Stimulated activated CD8-positive, alpha-beta memory T cell treated with anti-CD3 and anti-CD28 coated beads, Interleukin-2, amount 100 ng/mL, for 1 hour (primary cell): Measurements from ENCODE around the gene COPS8.
A peak's percentile ranks its signal among the peaks of the same experiment; 100 is the strongest.

ENCODE experiments used
- DNase-seq, 2 donors: peaks; one replicate each; pipeline ENCODE4 v3.0.0-alpha.2; 2020; ENCODE audit warnings: low read depth in 2 of 2

Gene COPS8

DNA sequence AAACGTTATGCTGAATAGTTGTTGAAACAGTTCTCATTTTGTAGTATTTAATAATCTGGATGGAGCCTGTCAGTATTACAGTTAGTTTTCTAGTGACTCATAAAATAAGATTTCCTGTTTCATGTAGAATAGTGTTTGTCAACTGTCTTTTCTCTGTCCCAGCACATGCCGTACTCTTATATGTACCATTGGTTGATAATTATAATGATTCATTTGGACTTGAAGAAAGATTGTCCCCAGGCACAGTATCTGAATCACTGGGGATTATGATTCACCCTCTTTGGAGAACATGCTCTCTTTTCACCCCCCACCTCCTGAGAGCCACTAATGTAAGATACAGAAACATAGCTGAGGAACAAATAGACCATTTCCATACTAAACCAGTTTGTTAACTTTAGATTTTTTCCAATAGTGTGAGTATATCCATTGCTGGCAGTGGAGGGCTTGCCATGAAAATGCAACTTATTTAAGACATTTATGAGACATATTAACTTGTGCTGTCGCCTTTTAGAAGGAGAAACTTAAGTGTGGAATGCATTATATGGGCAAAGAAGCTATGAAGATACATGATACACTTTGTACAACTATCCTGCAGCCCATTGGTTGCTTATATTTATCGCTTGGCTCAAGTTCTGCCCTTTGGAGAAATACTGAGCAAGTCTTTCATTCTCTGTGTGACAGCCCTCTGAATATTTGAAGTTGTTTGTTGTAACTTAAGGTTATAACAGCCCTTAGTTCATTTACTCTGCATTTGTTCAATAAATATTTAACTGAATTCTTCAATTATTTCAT is 12.4 kb downstream of the COPS8 start:
- DNase-seq = no peak

DNA sequence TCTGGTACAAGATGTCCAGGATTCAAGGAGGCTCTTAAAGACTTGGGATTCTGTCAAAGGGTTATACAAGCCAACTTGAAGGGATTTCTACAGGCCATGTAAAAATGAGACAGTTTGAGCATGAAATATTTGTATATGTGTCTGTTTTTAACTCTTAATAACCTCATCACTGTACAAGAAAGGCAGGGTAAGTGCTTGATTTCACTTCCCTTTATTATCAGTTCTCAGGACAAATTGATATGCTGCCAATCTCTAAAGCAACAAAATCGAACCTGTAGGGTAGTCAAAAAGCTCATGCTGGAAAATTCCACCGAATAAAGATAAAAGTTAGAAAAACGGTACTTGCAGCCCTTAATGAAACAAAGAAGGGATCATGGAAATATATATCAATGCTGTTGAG is 14.1 kb downstream of the COPS8 start:
- no peak for DNase-seq

DNA sequence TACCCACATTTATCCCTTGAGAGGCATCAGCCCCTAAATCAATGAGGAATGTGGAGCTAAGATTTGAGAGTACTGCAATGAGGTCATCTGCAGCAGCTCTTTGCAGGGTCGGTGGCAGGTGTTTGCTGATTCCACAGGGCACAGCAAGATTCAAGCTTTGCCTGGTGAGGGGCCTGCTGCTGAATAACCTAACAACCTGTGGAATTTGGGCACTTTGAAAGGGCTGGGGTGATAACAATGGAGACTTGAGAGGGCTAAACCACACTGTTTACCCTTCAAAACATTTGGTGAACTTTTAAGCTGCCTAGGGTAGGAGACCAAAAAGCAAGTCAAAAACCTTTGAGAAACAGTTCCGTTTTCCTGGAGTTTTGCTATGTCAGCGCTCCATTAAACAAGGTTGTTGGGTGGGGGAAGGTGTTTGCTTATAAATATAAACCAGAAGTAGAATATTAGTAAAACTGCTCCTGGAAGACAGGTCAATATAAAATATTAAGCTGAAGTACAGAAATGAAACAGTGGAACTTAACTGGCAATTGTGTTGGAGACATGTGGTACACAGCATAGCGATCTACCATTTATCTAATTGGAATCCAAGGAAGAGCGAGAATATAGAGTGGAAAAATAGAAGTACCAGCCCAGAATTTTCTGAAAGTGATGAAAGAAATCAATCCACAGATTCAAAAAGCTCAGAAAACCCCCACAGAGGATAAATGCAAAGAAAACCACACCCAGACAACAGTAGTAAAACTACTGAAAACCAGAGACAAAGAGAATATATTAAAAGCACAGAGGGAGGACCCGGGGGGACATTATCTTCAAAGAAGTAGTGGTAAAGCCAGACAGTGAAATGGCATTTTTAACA is 15.7 kb downstream of the COPS8 start:
- no peak for DNase-seq

DNA sequence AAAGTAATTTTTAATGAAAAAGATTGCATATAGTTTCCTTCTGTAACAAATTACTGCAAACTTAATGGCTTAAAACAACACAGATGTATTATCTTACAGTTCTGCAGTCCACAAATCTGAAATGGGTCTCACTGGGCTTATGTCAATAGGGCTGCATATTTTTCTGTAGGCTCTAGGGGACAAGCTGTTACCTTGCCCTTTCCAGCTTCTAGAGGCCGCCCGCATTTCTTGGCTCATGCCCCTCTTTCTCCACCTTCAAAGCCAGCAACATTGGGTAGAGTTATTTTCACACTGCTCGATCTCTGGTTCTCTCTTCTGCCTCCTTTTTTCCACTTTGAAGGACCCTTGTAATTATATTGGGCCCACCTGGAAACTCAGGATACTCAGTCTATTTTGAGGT is 16.7 kb downstream of the COPS8 start:
- no peak for DNase-seq

DNA sequence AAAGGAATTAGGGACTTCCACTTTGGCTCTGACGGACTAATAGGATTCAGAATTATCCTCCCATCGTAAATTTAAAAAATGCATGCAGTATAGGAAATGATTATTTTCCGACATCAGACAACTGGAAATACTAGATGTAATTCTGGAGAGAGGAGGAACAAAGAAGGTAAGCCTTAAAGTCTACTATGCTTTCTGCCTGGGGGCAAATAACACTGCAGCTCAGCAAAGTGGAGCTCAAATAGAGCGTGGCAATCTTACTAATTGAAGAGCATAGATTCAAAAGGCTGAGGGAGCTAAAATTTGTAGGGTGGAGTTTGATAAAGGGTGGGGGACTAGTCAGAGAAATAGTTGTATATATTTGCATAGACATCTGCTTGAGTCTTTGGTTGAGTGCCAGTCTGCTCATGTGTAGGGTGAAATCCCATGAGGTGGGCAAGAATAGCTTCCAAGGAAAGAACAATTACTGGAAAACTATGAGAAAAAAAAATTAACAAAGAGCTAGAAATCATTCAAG is 23.8 kb downstream of the COPS8 start:
- DNase-seq = no peak

DNA sequence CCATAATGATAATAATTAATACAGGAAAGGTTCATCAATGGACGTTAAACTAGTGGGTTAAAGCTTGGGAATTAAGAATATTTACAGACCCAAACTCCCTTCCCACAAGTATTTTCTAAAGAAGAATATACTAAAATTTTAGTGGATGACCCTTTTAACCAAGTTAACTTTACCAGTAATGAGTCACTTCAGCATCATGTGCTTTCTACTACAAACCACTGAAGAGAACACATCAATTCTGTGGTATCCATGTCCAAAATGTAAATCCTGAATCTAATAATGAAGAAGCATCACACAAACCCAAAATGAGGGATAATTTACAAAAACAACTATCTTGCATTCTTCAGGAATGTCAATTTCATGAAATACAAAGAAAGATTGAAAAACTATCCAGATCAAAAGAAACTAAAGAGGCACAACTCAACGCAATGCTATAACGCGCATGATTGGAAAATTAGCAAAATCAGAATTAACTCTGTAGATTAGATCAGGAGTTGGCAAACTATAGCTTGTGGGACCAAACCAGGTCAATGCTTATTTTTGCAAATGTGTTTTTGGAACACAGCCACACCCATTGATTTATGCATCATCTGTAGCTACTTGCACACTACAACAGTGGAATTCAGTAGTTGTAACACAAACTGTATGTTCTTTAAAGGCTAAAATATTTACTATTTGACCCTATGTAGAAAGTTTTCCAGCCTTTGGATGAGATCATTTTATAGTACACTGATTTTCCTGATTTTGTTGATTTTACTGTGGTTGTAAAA is 27.5 kb downstream of the COPS8 start:
- DNase-seq = no peak

DNA sequence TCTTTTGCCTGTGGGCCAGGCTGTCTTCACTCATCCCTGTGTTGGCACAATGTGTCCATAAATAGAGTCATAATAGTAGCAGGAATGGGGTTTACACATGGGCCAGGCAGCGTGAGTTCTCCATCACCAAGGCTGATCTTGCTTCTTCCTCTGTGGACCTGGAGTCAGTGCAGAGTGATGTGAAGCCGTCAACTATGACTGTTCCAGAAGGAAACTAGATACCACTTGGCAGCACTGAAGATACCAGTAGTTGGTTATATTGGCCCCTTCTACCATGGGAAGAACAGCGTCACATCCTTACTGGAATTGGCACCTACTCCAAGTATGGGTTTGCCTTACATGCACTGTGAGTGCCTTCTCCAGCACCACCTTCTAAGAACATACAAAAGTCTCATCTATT is 30.2 kb downstream of the COPS8 start:
- DNase-seq = no peak

DNA sequence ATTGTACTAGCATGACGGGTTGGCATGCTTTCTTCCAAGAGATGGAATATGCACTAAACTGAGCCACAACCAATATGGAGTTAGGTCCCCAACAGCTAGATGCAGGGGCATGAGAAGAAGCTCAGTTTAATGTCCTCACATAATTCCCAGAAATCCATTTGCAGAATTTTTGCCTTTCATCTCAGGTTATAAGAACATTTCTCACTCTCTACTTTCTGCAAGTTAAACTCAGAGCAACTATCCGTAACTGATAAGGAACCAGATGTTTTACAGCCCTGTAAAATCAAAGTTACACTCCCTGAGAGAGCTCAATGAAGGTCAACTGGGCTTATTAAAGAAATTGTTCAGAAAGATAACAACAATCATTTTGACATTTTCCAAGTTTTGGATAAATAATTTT is 30.7 kb downstream of the COPS8 start:
- no peak for DNase-seq

DNA sequence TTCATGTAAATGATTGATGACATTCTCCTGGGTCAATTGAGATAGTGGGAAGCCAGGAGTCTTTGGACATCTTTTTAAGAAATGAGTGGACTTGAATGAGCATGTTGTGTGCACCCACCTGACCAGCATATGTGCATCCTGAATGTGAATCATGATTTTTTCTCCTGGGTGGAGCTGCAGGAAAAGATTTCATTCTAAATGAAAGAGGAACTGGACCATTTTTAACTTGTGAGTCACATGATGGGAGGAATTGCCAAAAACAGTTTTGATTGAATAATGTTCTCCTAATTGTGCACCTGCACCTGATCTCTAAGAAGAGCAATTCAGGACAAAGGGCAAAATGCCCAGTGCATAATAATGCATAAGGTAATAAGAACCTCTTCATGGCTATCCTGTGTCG is 32.3 kb downstream of the COPS8 start:
- DNase-seq = no peak

DNA sequence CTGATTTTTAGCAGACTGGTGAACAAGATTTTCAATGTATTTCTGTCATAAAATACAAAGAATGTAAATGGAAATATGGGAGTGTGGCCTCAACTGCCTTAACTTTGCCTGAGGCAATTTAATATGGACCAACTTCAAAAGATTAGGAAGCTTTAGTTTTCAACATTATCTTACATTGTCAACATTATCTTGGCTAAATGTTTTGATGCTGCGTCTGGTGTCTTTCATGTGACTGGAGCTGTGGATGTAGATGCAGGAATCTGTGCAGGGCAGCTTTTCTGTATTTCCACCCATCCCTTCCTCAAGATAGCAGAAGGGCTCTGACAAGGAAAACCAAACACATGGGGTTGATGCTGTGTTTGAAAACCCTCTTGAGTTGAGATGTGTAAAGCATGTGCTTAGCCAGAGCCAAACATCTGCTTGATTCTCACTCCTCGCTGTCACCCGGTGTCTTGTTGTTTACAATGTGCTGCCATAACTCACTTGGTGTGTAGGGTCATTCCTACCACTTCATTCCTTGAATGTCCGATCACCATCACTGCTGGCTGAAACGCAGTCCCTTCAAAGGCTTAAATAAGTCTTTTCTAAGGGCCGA is 33.0 kb downstream of the COPS8 start:
- no peak for DNase-seq

DNA sequence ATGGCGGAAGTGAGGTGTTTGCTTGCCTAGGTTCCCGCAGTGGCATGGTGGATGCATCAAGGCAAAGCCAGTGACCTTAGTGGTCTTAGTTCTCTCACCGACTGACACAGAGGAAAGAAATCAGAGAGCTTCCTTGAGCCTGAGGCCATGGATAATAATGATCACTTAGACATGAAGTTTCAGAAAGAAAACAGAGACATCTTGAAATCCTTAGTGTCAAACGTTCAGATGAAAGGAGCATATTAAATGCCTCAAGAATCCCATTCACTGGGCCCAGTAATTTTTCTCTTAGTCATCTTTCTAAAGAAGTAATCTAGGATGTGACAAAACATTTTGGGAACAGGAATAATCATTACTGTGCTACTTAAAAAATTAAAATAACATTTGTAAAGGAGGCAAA is 35.2 kb downstream of the COPS8 start:
- DNase-seq = no peak

DNA sequence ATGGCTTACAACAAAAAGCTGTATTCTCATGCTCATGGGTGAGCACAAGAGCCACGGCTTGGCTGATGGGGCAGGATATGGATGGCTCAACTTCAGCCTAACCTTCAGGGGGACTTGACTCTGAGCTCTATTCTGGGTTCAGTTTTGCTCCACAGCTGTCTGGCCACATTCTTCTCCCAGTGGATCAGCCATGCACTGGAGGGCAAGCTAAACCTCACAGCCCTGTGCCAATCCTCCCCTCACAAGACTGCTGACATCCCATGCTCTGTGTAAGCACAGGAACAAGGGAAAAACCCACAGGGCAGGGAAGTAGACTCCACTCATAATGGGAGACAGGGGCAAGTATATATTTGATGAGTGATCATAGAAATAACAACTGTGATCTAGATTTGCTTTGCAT is 35.6 kb downstream of the COPS8 start:
- no peak for DNase-seq

DNA sequence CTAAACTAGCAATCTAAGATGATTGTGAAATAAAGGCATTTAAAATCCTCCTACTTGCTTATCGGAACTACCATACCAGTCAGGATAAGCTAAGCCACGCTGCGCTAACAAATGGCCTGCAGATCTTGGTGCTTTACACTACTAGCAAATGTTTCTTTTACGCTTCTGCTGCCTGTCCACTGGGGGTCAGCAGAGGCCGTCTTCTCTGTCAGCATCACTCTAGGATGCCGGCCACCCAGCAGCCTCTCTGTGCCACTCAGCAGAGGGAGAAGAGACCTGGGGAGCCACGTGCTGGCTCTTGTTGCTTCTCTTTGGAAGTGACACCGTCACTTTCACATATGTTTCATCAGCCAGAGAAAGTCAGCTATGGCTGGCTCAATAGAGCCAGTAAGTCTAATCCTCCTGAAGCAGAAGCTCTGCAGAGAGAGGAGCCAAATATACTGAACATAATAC is 36.6 kb downstream of the COPS8 start:
- peak in 1 of 2 donors; percentile 1 for DNase-seq

DNA sequence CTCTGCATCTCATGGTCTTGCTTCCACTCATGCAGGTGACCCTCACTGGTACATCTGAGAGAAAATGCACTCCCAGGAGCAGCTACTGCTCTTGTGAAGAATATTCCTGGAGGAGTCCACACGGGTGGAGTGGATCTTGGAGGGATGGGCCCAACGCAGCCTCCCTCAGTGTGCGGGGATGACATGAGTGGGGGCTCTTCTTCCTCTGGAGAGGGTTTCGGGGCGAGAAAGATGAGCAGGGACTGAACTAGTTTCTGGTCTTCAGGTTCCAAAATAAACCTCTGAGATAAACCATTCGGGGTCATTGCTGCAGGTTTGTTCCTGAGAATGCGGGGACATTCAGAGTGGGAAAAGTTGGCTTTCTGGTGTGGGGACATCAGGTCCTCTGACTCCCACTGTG is 39.1 kb downstream of the COPS8 start:
- no peak for DNase-seq

DNA sequence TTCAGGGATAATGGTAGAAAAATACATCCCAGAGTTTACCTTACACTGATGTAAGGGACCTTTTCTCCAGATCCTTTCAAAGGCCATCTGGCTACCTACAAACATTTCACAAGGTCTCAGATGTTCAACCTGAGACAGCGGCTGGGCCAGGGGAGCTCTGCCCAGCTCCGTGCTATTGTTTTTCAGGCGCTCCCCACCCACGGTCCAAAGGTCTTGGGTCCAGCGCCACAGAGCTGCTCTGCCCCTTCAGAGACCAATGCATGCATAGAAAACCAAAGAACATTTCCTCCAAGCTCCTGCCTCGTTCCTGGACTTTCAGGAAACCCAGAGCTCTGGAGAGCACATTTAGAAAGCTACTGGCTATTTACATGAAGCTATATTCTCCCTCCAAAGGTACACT is 40.3 kb downstream of the COPS8 start:
- DNase-seq = no peak

DNA sequence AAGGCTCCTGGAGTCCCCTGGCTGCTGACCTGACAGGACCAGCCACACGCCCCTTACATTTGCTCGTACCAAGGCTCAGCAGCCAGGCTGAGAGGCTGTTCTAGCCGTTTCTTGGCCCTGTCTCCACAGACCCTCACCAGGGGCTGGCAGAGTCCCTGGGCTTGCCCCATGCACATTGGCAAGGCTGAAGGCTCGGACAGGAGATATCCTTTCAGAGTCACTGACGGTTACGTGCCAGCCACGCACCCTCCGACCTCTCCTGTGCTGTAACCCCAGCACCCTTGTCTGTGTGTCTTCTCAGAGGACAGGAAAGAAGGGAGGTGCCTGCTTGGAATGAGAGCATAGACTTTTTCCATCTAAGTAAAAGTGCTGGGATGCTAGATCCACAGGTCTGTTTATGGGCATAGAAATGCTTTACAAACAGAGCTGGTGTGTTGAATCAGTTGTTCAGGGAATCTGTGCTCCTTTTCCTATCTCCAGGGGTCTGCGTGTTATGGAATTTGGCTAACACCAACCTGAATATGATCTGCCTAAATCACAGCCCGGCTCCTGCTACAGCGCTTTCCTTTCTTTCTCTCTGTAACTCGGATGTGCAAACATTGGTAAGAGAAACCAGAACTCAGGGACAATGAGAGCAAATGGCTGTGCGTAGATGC is 41.0 kb downstream of the COPS8 start:
- DNase-seq = no peak

DNA sequence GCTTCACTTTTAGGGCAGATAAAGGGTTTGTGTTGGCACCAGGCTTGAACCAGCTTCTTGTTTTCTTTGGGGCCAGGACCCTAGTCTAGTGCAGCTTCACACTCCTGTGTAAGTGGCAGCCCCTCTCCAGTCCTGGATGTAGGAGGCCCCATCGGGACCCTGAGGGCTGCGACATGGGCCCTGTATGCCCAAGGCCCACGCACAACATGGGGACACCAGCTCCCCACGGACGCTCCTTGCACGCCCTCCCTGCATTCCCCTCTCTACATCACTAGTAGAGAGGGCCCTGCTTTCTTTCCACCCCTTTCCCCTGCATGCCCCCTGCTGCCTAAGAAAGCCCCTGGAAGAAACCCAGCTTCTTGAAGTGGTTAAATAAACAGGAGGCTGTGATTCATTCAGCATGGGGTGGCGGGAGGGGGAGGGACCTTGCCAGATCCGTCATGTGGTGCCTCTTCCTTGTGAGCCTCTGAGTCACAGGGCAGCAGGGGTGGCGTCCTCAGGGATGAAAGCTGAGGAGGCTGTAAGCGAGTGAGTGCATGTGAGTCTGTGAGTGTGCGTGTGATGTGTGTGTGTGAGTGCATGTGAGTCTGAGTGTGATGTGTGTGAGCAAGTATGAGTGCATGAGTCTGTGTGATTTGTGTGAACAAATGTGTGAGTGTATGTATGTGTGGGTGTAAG is 42.5 kb downstream of the COPS8 start:
- peak in 1 of 2 donors; percentile 1 for DNase-seq

DNA sequence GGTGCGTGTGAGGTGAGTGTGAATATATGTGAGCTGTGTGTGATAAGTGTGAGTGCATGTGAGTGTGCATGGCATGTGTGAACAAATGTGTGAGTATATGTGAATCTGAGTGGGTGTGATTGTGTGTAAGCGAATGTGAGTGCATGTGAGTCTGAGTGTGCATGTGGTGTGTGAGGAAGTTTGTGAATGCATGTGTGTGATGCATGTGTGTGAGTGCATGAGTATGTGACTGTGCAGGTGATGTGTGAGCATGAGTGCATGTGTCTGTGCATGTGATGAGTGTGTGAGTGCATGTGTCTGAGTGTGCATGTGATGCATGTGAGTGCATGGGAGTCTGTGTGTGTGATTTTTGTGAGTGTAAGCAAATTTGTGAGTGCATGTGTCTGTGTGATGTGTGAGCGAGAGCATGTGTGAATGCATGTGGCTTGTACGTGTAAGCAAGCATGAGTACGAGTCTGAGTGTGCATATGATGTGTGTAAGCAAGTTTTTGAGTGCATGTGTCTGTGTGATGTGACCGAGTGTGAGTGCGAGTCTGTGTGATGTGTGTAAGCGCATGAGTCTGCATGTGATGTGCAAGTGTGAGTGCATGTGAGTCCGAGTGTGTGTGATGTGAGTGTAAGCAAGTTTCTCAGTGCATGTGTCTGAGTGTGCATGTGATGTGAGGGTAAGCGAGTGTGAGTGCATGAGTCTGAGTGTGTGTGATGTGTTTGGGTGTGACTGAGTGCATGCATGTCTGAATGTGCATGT is 43.3 kb downstream of the COPS8 start:
- DNase-seq = no peak

DNA sequence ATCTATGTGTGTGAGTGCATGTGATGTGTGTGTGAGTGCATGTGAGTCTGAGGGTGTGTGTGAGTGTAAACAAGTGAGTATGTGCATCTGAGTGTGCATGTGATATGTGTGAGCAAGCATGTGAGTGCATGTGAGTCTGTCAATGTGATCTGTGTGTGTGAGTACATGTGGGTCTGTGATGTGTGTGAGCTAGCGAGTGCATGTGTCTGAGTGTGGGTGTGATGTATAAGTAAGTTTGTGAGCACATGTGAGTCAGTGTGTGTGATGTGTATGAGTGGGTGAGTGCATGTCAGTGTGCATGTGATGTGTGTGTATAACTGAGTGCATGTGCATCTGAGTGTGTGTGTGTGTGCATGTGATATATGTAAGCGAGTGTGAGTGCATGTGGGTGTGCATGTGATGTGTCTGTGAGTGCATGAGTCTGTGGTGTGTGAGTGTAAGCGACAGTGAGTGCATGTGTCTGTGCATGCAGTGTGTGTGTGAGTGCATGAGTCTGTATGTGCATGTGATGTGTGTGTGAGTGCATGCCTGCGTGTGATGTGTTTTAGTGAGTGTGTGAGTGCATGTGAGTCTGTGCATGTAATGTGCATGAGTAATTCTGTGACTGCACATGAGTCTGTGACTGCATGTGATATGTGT is 44.1 kb downstream of the COPS8 start:
- no peak for DNase-seq
